HepG2 (cell line): Measurements from ENCODE around the gene MLYCD. TPM values are rescaled to one million over a fixed set of nuclear protein-coding genes. Genes with fewer than 3 reads are reported as not detected.

Experiments
- ATF1 ChIP-seq: IDR thresholded peaks from 2 replicates; pipeline ENCODE4 v1.6.1; 2016; ENCODE audit warnings: mild to moderate bottlenecking, control low read depth
- ATRX ChIP-seq: sonication (generic); formaldehyde crosslinking; IDR thresholded peaks from 2 replicates; pipeline ENCODE4 v1.4.0; 2020; ENCODE audit warnings: missing genetic modification reagents, borderline replicate concordance
- CHD4 ChIP-seq: fragments of 200-600 bp; sonication (generic); IDR thresholded peaks from 2 replicates; pipeline ENCODE4 v1.7.0; 2017; ENCODE audit warnings: mild to moderate bottlenecking, low read length, borderline replicate concordance
- KDM2A ChIP-seq: sonication (generic); formaldehyde crosslinking; IDR thresholded peaks from 2 replicates; pipeline ENCODE4 v1.4.0; 2020; ENCODE audit warnings: low read depth, missing genetic modification reagents, borderline replicate concordance
- KDM5A ChIP-seq: fragments of 200-600 bp; sonication (generic); IDR thresholded peaks from 2 replicates; pipeline ENCODE4 v1.7.0; 2018; ENCODE audit warnings: antibody characterized with exemption, mild to moderate bottlenecking, low read length, borderline replicate concordance
- KMT2B ChIP-seq: IDR thresholded peaks from 2 replicates; pipeline ENCODE4 v1.6.1; 2016; ENCODE audit warnings: missing genetic modification reagents, missing compliant biosample characterization
- MBNL3 ChIP-seq: fragments of 250-450 bp; sonication (Bioruptor Pico); conservative IDR thresholded peaks from 2 replicates; pipeline ENCODE4 v1.8.0; 2022; ENCODE audit warnings: mild to moderate bottlenecking, inconsistent platforms
- SOX13 ChIP-seq, 3 experiments: fragments of 450-650 bp in 1 of 3; sonication (generic) in 1 of 3; formaldehyde crosslinking in 1 of 3; IDR thresholded peaks in 2 of 3; conservative IDR thresholded peaks in 1 of 3; 2 replicates each; pipeline versions ENCODE4 v1.5.0 to v1.6.1; 2016 to 2020; ENCODE audit warnings: antibody characterized with exemption in 1 of 3, mild to moderate bottlenecking in 1 of 3, missing compliant biosample characterization in 1 of 3, missing genetic modification reagents in 1 of 3, moderate library complexity in 1 of 3
- TGIF2 ChIP-seq: IDR thresholded peaks from 2 replicates; pipeline ENCODE4 v1.6.1; 2016; ENCODE audit warnings: control low read depth, missing compliant biosample characterization
- ZNF232 ChIP-seq: sonication (generic); formaldehyde crosslinking; IDR thresholded peaks from 2 replicates; pipeline ENCODE4 v1.4.0; 2020; ENCODE audit warnings: missing genetic modification reagents, borderline replicate concordance
- ZNF577 ChIP-seq: sonication (generic); formaldehyde crosslinking; IDR thresholded peaks from 2 replicates; pipeline ENCODE4 v1.4.0; 2020; ENCODE audit warnings: mild to moderate bottlenecking, low read depth, missing genetic modification reagents, borderline replicate concordance
- ZNF724P ChIP-seq: sonication (generic); formaldehyde crosslinking; IDR thresholded peaks from 2 replicates; pipeline ENCODE4 v1.8.0; 2022; ENCODE audit warnings: missing genetic modification reagents, borderline replicate concordance
- ZNF780A ChIP-seq: sonication (generic); formaldehyde crosslinking; IDR thresholded peaks from 2 replicates; pipeline ENCODE4 v1.8.0; 2022; ENCODE audit warnings: mild to moderate bottlenecking, missing genetic modification reagents, moderate library complexity
- ZNF788 ChIP-seq: sonication (generic); formaldehyde crosslinking; IDR thresholded peaks from 2 replicates; pipeline ENCODE4 v1.5.0; 2020; ENCODE audit warnings: mild to moderate bottlenecking, missing genetic modification reagents, borderline replicate concordance
- ZNF792 ChIP-seq: IDR thresholded peaks from 2 replicates; pipeline ENCODE4 v1.6.1; 2016
- ZNF891 ChIP-seq: sonication (generic); formaldehyde crosslinking; IDR thresholded peaks from 2 replicates; pipeline ENCODE4 v1.5.0; 2020; ENCODE audit warnings: mild to moderate bottlenecking, missing genetic modification reagents
- polyA plus RNA-seq, 8 experiments: library from polyadenylated mRNA; depleted of rRNA in 3 of 8; stranded (reverse) in 7 of 8; unstranded in 1 of 8; fragments of >200 nt; fragmentation: Illumina TruSeq in 4 of 8; extraction: Trizol in 4 of 8; gene quantifications; 2 replicates each; pipeline versions ENCODE4 v1.2.1 to v1.2.3, GENCODE V29; 2011 to 2016; ENCODE audit warnings: low read depth in 4 of 8, missing spikeins in 1 of 8, mixed read lengths in 1 of 8; ENCODE audit not compliant: insufficient read depth in 1 of 8
- total RNA-seq, 5 experiments: library from RNA; depleted of rRNA; stranded (reverse); fragments of >200 nt; fragmentation: Illumina TruSeq; extraction: Trizol; gene quantifications; 2 replicates each; pipeline ENCODE4 v1.2.3, GENCODE V29; 2016; ENCODE audit warnings: low read depth in 1 of 5
- TF ChIP-seq, protein P1 (sequence below): sonication (generic); formaldehyde crosslinking; IDR thresholded peaks from 2 replicates; pipeline ENCODE4 v1.8.0; 2022; ENCODE audit warnings: missing genetic modification reagents, mild to moderate bottlenecking, moderate library complexity, borderline replicate concordance
- TF ChIP-seq, protein P2 (sequence below): sonication (generic); formaldehyde crosslinking; IDR thresholded peaks from 2 replicates; pipeline ENCODE4 v1.4.0; 2020; ENCODE audit warnings: missing genetic modification reagents
- TF ChIP-seq, protein P3 (sequence below): sonication (generic); formaldehyde crosslinking; IDR thresholded peaks from 2 replicates; pipeline ENCODE4 v1.5.1; 2020; ENCODE audit warnings: mild to moderate bottlenecking, missing genetic modification reagents, moderate library complexity
- TF ChIP-seq, protein P4 (sequence below): sonication (generic); formaldehyde crosslinking; IDR thresholded peaks from 2 replicates; pipeline ENCODE4 v1.5.0; 2020; ENCODE audit warnings: missing genetic modification reagents

Gene MLYCD
- total and polyA plus RNA-seq, 2 of the 13 experiments (the other 11 are each of a cell fraction or from before 2014, with no cell fraction given) = 1.8 to 4.0 TPM

DNA sequence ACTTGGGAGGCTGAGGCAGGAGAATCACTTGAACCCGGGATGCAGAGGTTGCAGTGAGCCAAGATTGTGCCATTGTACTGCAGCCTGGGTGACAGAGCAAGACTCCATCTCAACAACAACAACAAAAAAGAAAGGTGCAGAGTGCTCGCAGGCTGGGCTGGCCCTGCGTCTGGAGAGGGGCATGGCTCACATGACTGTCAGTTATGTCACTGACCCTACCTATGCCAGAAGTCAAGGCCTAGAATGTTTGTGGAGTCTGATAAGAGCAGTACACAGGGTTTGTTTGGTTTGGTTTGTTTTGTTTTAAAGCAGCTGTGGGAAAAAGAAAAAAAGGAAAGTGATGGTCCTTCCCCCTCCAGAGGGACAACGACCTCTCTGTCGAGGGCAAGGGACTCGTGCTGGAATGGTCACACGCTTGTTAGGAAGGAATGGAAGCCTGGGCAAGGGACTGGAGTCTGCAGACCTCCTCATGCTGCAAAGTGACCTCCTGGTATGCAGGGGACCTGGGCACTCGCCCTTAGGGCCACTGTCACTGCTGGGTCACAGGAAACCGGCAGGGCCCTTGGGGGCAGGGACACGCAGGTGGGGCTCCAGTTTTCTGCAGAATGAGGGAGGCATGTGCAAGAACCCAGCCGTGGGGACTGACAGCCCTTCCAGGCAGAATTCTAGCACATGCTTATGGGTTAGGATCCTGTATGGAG, 44.0 kb downstream of the MLYCD start (continued):
- TF ChIP-seq KDM2A (CRISPR knock-in tag) = peak; percentile 78; the same call in 1 of the 2 replicates
- peak; percentile 88 for TF ChIP-seq ATF1 (CRISPR knock-in tag)
- TF ChIP-seq CHD4 = no peak; the same call in 1 of the 2 replicates
- no peak for TF ChIP-seq MBNL3 (CRISPR knock-in tag)
- no peak for TF ChIP-seq ZNF577
- TF ChIP-seq ATRX (CRISPR knock-in tag) = no peak
- peak; percentile 97 for TF ChIP-seq TGIF2 (CRISPR knock-in tag)
- peak; percentile 74; the same call in 1 of the 2 replicates for TF ChIP-seq ZNF780A (CRISPR knock-in tag)
- TF ChIP-seq, protein P1, sequence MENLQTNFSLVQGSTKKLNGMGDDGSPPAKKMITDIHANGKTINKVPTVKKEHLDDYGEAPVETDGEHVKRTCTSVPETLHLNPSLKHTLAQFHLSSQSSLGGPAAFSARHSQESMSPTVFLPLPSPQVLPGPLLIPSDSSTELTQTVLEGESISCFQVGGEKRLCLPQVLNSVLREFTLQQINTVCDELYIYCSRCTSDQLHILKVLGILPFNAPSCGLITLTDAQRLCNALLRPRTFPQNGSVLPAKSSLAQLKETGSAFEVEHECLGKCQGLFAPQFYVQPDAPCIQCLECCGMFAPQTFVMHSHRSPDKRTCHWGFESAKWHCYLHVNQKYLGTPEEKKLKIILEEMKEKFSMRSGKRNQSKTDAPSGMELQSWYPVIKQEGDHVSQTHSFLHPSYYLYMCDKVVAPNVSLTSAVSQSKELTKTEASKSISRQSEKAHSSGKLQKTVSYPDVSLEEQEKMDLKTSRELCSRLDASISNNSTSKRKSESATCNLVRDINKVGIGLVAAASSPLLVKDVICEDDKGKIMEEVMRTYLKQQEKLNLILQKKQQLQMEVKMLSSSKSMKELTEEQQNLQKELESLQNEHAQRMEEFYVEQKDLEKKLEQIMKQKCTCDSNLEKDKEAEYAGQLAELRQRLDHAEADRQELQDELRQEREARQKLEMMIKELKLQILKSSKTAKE (CRISPR knock-in tag) = peak; percentile 100
- TF ChIP-seq ZNF724P (CRISPR knock-in tag) = peak; percentile 79; the same call in 1 of the 2 replicates
- no peak for TF ChIP-seq KDM5A
- TF ChIP-seq, protein P2, sequence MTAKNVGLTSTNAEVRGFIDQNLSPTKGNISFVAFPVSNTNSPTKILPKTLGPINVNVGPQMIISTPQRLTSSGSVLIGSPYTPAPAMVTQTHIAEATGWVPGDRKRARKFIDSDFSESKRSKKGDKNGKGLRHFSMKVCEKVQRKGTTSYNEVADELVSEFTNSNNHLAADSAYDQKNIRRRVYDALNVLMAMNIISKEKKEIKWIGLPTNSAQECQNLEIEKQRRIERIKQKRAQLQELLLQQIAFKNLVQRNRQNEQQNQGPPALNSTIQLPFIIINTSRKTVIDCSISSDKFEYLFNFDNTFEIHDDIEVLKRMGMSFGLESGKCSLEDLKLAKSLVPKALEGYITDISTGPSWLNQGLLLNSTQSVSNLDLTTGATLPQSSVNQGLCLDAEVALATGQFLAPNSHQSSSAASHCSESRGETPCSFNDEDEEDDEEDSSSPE = peak; percentile 80
- no peak; the same call in 1 of the 2 replicates for TF ChIP-seq ZNF232 (CRISPR knock-in tag)
- TF ChIP-seq, protein P3, sequence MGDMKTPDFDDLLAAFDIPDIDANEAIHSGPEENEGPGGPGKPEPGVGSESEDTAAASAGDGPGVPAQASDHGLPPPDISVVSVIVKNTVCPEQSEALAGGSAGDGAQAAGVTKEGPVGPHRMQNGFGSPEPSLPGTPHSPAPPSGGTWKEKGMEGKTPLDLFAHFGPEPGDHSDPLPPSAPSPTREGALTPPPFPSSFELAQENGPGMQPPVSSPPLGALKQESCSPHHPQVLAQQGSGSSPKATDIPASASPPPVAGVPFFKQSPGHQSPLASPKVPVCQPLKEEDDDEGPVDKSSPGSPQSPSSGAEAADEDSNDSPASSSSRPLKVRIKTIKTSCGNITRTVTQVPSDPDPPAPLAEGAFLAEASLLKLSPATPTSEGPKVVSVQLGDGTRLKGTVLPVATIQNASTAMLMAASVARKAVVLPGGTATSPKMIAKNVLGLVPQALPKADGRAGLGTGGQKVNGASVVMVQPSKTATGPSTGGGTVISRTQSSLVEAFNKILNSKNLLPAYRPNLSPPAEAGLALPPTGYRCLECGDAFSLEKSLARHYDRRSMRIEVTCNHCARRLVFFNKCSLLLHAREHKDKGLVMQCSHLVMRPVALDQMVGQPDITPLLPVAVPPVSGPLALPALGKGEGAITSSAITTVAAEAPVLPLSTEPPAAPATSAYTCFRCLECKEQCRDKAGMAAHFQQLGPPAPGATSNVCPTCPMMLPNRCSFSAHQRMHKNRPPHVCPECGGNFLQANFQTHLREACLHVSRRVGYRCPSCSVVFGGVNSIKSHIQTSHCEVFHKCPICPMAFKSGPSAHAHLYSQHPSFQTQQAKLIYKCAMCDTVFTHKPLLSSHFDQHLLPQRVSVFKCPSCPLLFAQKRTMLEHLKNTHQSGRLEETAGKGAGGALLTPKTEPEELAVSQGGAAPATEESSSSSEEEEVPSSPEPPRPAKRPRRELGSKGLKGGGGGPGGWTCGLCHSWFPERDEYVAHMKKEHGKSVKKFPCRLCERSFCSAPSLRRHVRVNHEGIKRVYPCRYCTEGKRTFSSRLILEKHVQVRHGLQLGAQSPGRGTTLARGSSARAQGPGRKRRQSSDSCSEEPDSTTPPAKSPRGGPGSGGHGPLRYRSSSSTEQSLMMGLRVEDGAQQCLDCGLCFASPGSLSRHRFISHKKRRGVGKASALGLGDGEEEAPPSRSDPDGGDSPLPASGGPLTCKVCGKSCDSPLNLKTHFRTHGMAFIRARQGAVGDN (CRISPR knock-in tag) = peak; percentile 73
- peak; percentile 96 for TF ChIP-seq ZNF792 (CRISPR knock-in tag)
- TF ChIP-seq ZNF788 (CRISPR knock-in tag) = peak; percentile 97
- TF ChIP-seq ZNF891 (CRISPR knock-in tag) = no peak; the same call in 1 of the 2 replicates
- TF ChIP-seq, protein P4, sequence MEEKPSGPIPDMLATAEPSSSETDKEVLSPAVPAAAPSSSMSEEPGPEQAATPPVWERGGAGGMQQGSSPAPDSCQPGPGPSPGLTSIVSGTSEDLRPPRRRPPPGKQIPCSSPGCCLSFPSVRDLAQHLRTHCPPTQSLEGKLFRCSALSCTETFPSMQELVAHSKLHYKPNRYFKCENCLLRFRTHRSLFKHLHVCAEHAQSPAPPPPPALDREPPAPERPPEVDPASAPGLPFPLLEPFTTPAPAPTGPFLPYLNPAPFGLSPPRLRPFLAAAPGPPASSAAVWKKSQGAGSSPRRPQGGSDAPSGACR (CRISPR knock-in tag) = peak; percentile 91; the same call in 1 of the 2 replicates
- TF ChIP-seq KMT2B = peak; percentile 76; the same call in 1 of the 2 replicates
- peak; percentile 93 for TF ChIP-seq SOX13 (IDR thresholded peaks at IDR 0.05)
- peak in 1 of 2 experiments; percentile 100; a peak in 2 of 4 replicates for TF ChIP-seq SOX13 (CRISPR knock-in tag; conservative IDR thresholded peaks at IDR 0.05 in 1 of 2, IDR thresholded peaks at IDR 0.05 in 1 of 2)
